GM21515 (cell line): ENCODE data around the gene SGCE.

Experiments used
- ATAC-seq: cut with Tn5 transposase; IDR thresholded peaks from one replicate; pipeline ENCODE4 v1.9.1; 2021; ENCODE audit not compliant: unreplicated experiment

Gene SGCE

DNA sequence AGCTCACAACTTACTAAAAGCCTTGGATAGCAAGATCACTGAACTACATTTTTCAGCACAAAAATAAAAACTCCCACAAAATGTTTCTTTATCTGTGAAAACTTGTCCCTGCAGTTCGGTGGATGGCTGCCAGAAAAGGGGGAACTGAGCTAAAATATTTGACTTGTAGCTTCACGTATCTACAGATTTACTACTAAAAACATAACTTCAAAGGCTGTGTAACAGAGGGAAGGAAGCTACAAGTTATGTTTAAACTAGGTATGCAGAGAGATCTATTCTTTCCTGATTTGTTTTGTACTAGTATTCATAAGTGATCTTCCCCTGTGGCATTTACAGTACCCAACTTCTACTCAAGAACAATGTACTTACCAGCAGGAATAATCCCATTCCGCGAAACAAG, 25.1 kb downstream of the SGCE start:
- no peak for ATAC-seq

GRCh38 chr7:94623820-94624219, 32.1 kb downstream of the SGCE start:
- no peak for ATAC-seq

DNA sequence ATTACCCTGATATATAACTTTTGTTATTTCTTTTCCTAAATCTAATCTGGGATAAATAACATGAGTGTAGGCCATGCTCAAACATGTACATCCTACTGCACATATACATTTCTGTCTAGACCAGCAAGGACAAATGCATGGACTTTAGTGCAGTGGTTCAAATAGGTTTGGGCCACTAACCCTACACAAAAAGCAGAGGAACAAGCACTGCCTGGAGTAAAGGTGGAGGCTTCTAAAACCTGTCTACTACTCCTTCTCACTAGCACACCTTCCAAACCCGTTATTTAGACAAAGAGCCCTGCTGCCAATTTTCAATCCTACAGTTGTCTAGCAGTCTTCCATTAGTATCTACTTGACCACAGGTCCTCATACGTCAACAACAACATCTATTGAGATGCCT, 34.8 kb downstream of the SGCE start:
- ATAC-seq = peak; percentile 13

DNA sequence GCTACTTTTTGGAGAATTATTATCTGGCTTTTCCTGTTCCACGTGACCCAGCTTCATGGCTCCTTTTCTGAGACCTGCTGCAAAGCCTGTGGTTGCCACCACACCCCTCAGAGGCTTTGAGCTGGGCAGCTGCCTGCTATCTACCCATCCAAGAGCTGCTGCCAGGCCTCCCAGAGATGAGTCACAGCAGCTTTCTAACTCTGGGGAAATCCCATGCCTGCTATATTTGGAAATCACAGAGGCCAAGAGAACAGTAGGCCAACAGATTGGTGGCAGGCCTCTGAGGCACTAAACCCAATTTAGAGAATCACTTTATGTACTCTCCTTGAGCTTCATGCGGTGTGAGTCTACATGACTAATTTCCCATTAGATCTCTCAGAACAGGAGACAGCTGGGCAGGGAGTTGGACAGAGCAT, 35.2 kb downstream of the SGCE start:
- peak; percentile 95 for ATAC-seq

- no peak for ATAC-seq
These were observed 37.8 kb downstream of the SGCE start for GRCh38 chr7:94618126-94618525.

GRCh38 chr7:94616855-94617254, 39.1 kb downstream of the SGCE start:
- no peak for ATAC-seq

DNA sequence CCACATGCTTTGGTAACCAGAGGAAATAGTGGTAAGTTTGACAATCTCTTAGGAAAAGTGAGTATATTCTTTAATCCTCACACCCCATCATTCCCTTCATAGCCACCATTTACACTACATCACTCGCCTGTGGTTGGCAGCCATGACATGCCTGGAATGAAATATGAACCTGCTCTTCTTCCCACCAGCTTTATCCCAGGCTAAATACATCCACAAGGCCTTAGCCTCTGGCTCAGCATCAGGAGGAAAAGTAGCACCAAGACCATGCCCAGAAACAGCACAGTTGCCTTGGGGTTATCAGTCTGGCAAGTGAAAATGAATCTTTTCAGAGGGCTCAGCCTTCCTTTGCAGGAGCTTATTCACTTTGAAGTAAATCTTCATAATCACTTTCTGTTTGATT, 40.3 kb downstream of the SGCE start:
- ATAC-seq = no peak

DNA sequence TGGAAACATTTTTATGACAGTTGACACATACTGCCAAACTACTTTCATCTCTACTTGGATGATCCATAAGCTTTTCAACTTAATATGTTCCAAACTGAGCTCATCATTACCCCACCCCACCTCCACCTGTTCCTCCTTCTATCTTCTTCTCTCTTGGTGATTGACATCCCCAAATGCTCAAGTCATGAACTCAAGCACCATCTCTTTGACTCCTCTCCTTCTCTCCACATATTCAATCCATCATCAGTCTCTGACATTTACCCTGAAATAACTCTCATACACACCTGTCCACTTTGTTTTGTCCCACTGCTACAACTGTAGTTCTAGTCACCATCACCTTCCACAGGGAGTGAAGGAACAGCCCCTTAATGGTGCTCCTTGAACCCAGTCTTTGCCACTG, 43.3 kb downstream of the SGCE start:
- ATAC-seq = no peak

DNA sequence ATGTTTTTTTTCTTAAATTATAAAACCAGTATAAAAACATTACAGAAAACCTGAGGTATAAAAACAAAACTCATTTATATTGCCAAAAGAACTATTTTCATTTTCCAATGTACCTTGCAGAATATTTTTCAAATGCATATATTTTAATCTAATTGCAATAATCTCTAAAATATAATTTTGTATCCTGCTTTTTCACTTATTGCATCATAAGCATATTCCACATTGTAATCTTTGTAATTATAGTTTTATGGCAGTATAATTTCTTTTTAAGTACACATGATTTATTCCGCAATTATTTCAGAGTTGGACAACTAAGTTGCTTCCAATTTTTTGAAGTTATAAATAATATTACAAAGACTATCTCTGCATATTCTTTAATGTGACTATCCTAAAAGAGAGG, 43.7 kb downstream of the SGCE start:
- ATAC-seq = no peak

DNA sequence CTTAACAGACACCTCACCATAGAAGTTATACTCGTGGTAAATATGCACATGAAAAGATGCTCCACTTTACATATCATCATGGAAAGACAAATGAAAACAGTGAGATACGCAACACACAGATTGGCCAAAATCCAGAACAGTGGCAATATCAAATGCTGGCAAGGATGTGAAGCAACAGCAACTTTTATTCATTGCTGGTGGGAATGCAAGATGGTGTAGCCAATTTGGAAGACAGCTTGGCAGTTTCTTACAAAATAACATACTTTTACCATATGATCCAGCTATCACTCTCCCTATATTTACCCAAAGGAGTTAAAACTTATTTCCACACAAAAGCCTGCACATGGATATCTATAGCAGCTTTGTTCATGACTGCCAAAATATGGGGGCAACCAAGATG, 46.4 kb downstream of the SGCE start:
- no peak for ATAC-seq

GRCh38 chr7:94605031-94605430, 50.9 kb downstream of the SGCE start:
- no peak for ATAC-seq

GRCh38 chr7:94602181-94602580, 53.8 kb downstream of the SGCE start:
- ATAC-seq = no peak

DNA sequence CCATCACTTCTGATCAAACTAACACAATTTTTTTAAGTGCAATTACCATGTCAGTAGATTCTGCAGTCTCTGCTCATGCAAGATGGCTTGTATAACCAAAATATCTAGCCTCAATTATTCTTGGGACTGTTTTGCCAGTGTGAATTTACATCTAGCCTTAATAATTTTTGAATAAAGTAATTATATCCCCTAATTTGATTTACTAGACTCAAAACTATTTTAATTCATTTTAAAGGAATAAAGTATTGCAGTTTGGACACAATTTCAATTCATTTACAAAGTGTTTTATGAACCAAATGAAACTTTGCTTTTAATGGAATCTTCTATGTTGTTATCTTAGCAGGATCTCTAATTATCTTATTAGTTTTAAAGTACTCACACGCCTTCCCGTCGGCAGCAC, 55.7 kb downstream of the SGCE start:
- no peak for ATAC-seq

GRCh38 chr7:94595717-94596116, 60.2 kb downstream of the SGCE start:
- no peak for ATAC-seq

- ATAC-seq = no peak
These were observed 61.1 kb downstream of the SGCE start for GRCh38 chr7:94594882-94595281.

DNA sequence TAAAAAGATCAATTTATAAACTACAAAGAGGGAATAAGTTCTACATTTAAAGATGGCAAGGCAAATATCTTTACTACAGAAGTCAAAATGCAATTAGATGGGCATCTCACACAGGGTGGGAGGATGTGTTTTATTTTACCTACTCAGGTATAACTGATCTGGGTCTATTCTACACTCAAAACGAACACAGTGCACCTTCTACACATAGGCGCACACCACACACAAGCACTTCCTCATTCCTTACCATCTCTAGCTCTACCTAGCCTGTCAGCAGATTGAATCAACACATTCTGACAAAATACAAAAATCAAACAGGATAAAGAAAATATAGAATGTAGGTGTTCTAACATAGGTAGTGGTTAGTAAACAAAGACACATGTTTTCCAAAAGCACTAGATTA, 64.8 kb downstream of the SGCE start:
- ATAC-seq = peak; percentile 66

- ATAC-seq = no peak
These were observed 65.3 kb downstream of the SGCE start for GRCh38 chr7:94590526-94591162.

GRCh38 chr7:94588075-94588474, 67.9 kb downstream of the SGCE start:
- ATAC-seq = no peak

GRCh38 chr7:94584113-94584512, 71.8 kb downstream of the SGCE start:
- ATAC-seq = no peak

DNA sequence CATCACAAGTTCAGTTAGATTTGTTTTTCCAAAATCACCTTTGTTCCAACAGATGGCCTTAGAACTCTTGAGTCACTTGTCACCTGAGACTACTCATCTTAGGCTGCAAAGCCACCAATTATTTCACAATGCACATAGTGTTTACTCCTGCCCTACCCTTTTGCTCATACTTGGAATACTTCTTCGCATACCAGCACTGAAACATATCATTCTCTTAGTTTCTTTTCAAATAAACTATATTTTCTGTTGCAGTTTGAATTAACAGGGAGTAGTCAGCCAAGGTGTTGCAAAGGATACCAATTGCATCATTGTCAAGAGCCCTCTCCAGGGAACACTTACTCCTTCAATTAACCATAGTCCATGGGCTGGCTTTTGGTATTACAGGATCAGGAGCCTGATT, 75.3 kb downstream of the SGCE start:
- no peak for ATAC-seq

DNA sequence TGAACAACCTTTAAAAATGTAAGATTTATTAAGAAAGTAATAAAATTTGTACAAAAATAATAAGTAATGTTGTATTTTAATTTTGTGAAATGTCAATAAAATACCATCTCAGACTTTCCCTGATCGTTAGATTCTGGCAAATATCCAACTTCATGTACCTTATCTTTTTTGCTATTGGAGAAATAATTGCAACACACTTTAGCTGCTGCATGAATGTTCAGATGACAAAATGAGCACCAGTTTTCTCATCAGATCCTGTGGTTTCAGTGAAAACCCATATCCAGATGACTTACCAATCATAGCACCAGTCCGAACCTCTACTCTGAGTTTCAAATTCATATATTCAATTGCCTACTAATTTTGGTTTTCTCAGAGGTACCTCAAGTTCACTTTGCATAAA, 76.5 kb downstream of the SGCE start:
- ATAC-seq = no peak

DNA sequence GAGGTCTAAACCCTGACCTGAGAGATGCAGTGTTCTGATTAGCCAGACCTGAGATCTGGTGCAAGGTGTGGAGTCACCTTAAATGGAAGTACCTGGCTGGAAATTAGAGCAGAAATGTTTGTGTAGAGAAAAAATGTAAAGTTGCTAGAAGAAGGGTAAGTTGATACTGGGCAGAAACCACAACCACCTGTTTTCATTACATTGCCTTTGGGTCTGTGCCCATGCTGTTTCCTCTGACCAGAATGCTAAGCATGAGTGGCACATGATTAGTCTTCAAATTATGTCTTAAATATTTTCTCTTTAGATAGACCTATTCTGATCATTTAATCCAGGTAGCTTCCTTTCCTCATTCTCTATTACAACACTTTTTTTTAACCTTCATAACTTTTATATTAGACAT, 77.3 kb downstream of the SGCE start:
- ATAC-seq = no peak

DNA sequence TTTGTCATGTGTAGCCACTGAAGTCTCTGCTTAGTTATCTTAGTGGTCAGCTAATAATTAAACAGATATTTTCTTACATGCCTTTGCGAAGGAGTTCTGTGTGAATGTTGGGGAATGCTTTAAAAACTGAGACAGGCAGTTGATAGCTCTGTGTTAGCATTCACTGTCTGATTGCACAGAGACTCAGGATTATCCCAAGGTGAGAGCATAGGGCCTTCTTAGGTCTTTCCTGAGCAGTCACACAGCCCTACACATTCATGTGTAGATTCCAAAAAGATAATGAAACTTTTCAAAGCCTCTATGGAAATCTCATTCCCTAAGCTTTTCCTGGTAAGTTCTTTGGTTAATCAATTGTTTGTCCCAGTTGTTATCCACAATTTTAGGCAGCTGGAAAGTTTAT, 78.6 kb downstream of the SGCE start:
- ATAC-seq = no peak

DNA sequence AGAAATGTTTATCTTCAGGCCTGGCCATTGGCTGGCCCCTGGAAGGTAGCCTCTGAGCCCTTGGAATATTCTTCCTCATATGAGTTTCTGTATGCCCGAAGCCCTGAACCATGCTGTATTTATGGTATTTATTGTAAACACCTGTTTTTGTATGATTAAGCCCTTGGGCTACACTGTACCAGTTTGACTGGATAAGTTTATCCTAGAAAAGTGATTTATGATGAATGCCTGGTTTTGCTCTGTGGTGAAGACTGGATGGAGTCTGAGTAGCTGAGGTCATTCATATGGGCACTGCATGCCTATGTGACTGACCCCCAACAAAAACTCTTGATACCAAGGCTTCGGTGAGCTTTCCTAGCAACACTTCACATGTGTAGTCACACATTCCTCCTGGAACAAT, 79.6 kb downstream of the SGCE start:
- no peak for ATAC-seq
